ENCODE results near the gene ADARB2.

ADARB2 gene

GRCh38 chr10:1449021-1449420, 288.3 kb downstream of the ADARB2 start:
- in situ Hi-C loops (cut with MboI; ENCODE audit: low pct_unique_long_range_greater_than_20kb, low sequenced_read_pairs, unreplicated experiment), result no loop called here
- no peak for DNase-seq (ENCODE audit: low spot score)
- TF ChIP-seq CTCF (IDR thresholded peaks at IDR 0.05; ENCODE audit: extremely low read depth, insufficient read depth, missing control alignments), result no peak

GRCh38 chr10:1448252-1448930, 288.9 kb downstream of the ADARB2 start:
- DNase-seq (ENCODE audit: low spot score), result no peak
- no peak for TF ChIP-seq CTCF (IDR thresholded peaks at IDR 0.05; ENCODE audit: extremely low read depth, insufficient read depth, missing control alignments)
- in situ Hi-C loops (cut with MboI; ENCODE audit: low pct_unique_long_range_greater_than_20kb, low sequenced_read_pairs, unreplicated experiment), result no loop called here

GRCh38 chr10:1444826-1445225, 292.5 kb downstream of the ADARB2 start:
- TF ChIP-seq CTCF (IDR thresholded peaks at IDR 0.05; ENCODE audit: extremely low read depth, insufficient read depth, missing control alignments), result no peak
- no peak for DNase-seq (ENCODE audit: low spot score)
- in situ Hi-C loops (cut with MboI; ENCODE audit: low pct_unique_long_range_greater_than_20kb, low sequenced_read_pairs, unreplicated experiment), result no loop called here

- in situ Hi-C loops (cut with MboI; ENCODE audit: low pct_unique_long_range_greater_than_20kb, low sequenced_read_pairs, unreplicated experiment), result no loop called here
- no peak for TF ChIP-seq CTCF (IDR thresholded peaks at IDR 0.05; ENCODE audit: extremely low read depth, insufficient read depth, missing control alignments)
- no peak for DNase-seq (ENCODE audit: low spot score)
Measured at GRCh38 chr10:1440897-1441296, 296.4 kb downstream of the ADARB2 start.

- in situ Hi-C loops (cut with MboI; ENCODE audit: low pct_unique_long_range_greater_than_20kb, low sequenced_read_pairs, unreplicated experiment), result no loop called here
- DNase-seq (ENCODE audit: low spot score), result no peak
Measured at GRCh38 chr10:1434912-1435692, 302.2 kb downstream of the ADARB2 start.

GRCh38 chr10:1434202-1434601, 303.1 kb downstream of the ADARB2 start:
- in situ Hi-C loops (cut with MboI; ENCODE audit: low pct_unique_long_range_greater_than_20kb, low sequenced_read_pairs, unreplicated experiment), result no loop called here
- DNase-seq (ENCODE audit: low spot score), result no peak
- no peak for TF ChIP-seq CTCF (IDR thresholded peaks at IDR 0.05; ENCODE audit: extremely low read depth, insufficient read depth, missing control alignments)

More at GRCh38 chr10:1434912-1435692, 302.2 kb downstream of the ADARB2 start:
- TF ChIP-seq CTCF (IDR thresholded peaks at IDR 0.05; ENCODE audit: extremely low read depth, insufficient read depth, missing control alignments), result no peak
